ENCODE data around the gene IFNLR1.

DNA sequence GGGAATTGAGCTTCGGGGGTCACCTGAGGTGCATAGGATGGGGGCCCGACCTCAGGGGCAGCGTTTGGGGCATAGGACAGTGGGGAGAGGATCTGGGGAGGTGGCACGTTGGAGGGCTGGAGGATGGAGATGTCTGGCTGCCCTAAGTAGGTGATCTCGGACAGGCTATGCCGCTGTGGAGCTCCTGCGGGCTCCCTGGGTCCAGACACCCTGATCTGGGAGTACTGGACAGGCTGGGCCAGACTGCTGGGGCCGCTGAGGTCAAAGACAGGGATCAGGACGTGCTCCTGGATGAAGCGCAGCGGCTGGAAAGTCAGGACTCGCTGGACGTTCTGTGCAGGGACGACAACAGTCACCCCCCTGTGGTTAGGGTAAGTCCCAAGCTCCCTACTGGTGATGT, 65.7 kb downstream of the IFNLR1 start:
- TF ChIP-seq POLR2A (IDR thresholded peaks at IDR 0.05): no peak
- TF ChIP-seq, protein P1, sequence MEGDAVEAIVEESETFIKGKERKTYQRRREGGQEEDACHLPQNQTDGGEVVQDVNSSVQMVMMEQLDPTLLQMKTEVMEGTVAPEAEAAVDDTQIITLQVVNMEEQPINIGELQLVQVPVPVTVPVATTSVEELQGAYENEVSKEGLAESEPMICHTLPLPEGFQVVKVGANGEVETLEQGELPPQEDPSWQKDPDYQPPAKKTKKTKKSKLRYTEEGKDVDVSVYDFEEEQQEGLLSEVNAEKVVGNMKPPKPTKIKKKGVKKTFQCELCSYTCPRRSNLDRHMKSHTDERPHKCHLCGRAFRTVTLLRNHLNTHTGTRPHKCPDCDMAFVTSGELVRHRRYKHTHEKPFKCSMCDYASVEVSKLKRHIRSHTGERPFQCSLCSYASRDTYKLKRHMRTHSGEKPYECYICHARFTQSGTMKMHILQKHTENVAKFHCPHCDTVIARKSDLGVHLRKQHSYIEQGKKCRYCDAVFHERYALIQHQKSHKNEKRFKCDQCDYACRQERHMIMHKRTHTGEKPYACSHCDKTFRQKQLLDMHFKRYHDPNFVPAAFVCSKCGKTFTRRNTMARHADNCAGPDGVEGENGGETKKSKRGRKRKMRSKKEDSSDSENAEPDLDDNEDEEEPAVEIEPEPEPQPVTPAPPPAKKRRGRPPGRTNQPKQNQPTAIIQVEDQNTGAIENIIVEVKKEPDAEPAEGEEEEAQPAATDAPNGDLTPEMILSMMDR (IDR thresholded peaks at IDR 0.05): no peak

Data from esophagus squamous epithelium (tissue), 4 donors.